HG03097 (cell line): ENCODE results near the gene BHLHE23.

Source experiments
- ATAC-seq: cut with Tn5 transposase; IDR thresholded peaks from one replicate; pipeline ENCODE4 v1.9.1; 2021; ENCODE audit not compliant: unreplicated experiment, low FRiP score

Gene BHLHE23

DNA sequence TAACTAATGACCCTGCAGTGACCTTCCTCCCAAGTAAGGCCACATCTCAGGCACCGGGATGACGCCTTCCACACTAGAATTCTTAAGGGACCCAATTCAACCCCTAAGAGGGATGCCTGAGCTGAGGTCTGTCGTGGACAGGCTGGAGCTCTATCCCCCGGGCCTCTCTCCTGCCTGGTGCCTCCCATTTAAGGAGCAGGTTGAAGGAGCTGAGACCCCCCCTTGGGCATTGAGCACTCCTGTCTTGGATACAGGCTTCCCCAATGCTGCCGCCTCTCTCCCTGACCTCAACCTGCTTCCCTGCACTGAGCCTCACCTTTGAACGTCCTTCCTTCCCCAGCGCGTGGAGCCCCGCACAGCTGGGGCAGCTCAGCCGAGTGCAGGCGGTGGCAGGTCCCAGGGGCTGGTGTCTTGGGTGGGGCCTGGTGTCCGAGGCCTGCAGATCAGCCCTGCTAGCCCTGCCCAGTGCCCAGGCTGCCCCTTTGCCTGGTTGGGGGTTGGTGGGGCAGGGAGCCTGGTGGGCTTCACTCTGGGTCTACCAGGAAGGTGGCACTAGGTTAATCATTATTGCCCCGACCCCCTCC, 19.9 kb upstream of the BHLHE23 start:
- no peak for ATAC-seq

- ATAC-seq = no peak
Observed at GRCh38 chr20:63025534-63026331, 19.0 kb upstream of the BHLHE23 start.

DNA sequence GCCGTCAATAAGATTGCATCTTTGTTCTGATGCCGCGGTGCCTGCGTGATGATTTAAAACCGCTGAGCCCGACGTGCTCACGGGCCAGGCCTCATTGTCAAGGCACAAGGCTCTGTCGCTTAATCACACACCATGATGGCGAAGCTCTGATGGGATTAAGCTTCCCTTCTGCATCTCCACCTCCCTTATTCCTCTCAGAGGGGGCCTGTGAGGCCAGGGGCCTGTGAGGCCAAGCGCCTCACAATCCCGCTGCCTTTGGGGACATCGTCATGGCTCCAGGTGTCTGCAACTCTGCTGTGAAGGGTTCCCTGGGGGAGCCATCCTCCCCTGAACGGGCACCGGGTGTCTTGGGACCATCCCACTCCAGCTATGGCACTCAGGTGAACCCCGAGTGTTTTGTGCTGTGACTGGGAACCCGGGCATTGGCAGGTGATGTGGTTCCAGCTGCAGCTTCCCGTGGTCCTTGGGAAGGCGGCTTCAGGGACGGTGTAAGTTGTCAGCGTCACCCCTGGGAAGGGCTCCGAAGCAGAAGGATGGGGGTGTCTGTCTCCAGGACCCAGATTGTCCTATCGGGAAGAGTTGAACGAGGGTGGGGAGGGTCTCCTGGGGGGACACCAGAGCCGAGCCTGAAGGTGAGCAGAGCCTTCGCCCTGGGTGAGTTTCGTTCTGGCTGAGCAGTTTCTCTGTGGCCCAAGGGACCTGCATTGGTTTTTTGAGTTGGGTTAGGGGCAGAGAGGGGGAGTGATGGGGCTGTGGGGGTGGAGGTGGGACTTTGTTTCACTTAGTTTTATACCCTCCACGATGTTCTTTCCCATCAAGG, 18.0 kb upstream of the BHLHE23 start:
- ATAC-seq = no peak

GRCh38 chr20:63023936-63024571, 17.3 kb upstream of the BHLHE23 start:
- ATAC-seq = no peak

- ATAC-seq = no peak
Observed at GRCh38 chr20:63023071-63023935, 16.5 kb upstream of the BHLHE23 start.

GRCh38 chr20:63022501-63022900, 15.7 kb upstream of the BHLHE23 start:
- ATAC-seq = no peak

GRCh38 chr20:63021356-63022321, 14.9 kb upstream of the BHLHE23 start:
- ATAC-seq = no peak

DNA sequence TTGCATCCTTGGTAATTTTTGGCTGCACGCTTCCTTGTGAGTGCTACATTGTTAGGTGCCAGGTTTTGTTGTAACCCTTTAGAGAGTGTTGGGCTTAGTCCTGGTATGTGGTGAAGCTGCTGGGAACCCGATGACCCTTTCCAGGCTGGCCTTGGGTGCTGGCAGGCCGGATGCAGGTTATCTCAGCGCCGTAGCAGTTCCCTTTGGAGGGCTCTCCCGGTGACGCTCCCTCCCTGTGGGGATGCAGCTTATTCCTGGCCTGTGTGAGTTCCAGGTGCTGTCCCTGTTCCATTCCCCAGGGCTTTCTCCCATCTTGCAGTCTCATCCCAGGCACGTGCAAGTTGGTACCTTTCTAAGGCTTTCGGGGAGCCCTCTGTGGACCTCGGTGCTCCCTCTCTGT, 13.9 kb upstream of the BHLHE23 start:
- ATAC-seq = no peak

GRCh38 chr20:63017826-63018411, 11.2 kb upstream of the BHLHE23 start:
- no peak for ATAC-seq

DNA sequence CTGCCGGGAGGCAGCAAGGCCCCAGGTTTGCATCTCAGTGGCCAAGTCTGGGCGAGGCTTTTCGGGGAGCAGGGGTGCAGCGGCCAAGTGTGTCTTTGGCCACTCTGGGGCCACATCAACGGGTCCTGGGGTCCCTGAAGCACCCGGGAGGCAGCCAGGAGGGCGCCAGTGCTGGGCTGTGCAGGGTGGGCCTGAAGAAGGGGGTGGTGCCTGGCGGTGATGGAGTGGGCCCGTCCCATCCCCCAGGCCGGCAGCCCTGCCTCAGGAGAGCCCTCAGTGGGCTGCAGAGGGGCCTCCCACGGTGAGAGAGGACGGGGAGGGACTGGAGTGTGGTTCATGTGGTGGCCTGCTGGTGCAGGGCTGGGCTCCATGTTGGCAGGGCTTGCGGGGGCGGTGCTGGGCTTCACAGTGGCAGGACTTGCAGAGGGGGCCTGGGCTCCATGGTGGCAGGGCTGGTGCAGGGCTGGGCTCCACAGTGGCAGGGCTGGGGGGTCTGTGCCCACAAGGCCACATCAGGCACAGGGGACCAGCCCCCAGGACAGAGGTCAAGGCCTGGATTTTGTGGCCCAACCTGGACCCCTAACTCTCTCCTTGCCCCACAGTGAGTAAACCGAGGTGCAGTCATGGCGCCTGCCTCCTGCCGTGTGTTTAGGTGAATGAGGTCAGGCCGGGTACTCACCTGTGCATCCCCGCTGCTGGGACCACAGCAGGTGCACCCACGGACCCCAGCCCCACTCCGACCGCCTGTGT, 10.5 kb upstream of the BHLHE23 start:
- ATAC-seq = no peak

- ATAC-seq = no peak
Observed at GRCh38 chr20:63016514-63017075, 9.8 kb upstream of the BHLHE23 start.

DNA sequence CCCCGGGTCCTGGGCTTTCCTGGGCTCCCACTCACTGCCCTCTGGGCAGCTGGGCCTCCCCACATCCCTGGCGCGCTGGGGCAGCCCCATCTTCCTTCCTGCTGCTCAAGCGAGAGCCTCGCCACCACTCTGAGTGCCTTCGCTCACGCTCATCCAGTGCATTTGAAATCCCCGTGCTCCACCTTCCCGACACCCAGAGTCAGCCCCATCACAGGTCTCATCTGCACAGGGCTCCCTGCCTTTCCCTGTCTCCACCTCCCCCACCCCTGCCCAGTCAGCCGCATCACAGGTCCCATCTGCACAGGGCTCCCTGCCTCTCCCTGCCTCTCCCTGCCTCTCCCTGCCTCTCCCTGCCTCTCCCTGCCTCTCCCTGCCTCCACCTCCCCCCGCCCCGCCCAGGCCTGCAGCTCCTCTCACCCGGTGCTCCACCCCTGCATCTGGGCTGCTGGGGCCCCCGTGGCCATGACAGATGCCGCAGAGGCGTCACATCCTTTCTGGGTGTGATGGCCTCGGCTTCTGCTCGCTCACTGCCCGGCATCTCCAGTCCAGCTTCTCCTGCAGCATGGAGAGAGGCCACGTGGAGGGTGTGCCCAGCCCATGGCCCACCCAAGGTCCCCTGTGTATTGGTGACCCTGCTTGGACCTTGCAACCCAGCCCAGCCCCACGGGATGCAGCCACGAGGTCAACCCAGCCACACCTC, 9.0 kb upstream of the BHLHE23 start:
- no peak for ATAC-seq

- ATAC-seq = no peak
Observed at GRCh38 chr20:63015147-63015661, 8.4 kb upstream of the BHLHE23 start.

DNA sequence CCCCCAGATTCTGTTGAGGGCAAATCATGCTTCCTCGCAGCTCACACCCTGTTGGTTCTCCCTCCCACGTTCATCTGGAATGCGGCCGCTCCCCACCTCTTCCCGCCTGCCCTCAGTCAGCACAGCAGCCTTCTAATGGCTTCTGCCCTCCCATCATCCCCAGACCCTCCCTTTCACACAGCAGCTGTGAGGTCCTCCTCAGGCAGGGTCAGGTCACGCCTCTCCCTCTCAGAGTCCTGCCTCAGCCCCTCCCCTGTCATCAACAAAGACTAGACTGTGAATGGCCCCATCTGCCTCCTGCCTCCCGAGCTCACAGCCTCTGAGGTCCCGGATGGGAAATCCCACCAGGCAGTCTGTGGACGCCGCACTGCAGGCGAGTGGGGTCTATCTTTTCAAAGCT, 7.9 kb upstream of the BHLHE23 start:
- ATAC-seq = no peak

DNA sequence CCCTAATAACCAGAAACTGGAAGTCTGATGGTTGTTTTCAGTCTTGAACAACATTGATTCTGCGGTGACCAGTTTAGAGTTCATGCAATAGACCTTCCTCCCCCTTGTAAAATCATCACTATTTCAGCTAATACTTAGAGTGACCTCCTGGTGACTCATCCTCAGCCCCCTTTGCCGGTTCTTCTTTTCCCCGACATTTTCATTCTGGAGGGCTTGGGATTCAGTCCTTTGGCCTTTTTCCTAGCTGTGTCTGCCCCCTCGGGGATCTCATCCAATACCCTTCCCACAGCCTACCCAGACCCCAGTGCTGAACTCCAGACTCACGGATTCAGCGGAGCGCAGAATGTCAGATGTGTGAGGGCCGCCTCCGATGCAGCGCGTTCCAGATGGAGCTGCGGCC, 7.5 kb upstream of the BHLHE23 start:
- ATAC-seq = no peak

GRCh38 chr20:63013207-63013606, 6.4 kb upstream of the BHLHE23 start:
- no peak for ATAC-seq

DNA sequence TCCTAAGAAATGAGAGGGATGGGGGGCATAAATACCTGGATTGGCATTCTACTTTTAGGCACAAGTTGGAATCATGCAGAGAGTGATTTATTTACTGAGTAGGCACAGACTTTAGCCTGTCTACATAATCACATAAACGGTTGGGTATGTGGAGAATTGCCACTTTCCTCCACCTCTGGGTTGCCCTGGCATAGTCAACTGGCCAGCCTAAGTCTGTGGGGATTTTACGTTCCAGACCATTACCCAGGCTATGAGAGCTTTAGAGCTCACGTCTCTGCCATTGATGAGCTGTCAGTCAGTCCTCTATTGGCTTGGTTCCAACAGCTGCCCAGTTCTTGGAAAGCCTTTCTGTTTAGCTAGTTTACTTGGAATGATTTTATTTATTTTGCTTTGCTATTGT, 5.0 kb upstream of the BHLHE23 start:
- no peak for ATAC-seq
